Measurements from ENCODE around the gene EYS.

Gene EYS

DNA sequence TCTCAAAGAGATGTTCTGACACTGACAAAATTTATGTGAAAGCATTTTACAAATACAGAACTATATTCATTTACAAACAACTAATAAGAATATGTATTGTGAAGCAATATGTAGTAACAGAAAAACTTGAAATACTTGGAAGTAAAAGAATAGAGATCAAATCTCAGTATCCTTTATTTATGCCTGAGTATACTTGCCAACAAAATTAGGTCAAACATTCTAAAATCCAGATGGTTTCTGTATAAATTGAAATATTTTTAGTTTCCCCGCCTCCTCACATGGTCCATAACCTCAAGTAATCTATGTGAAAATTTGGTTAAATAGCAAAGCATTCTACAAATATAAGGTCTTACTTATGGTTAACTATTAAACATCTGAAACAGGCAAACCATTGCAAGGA is 545.4 kb downstream of the EYS start:
- H3K27ac ChIP-seq = no peak overlapping the region
- no peaks in the 10 kb centered on the region for H3K9me3 ChIP-seq (ENCODE audit: low read depth, low read length)
- no peak overlapping the region for H3K4me3 ChIP-seq
- H3K36me3 ChIP-seq (ENCODE audit: insufficient read depth, low read length) = no peaks in the 10 kb centered on the region
- DNase-seq (ENCODE audit: low read depth, low spot score) = no peak
- H3K9ac ChIP-seq (ENCODE audit: insufficient read length) = no peak overlapping the region
- no peak for TF ChIP-seq POLR2AphosphoS5 (IDR thresholded peaks at IDR 0.05; ENCODE audit: borderline replicate concordance, low read depth, low read length)

DNA sequence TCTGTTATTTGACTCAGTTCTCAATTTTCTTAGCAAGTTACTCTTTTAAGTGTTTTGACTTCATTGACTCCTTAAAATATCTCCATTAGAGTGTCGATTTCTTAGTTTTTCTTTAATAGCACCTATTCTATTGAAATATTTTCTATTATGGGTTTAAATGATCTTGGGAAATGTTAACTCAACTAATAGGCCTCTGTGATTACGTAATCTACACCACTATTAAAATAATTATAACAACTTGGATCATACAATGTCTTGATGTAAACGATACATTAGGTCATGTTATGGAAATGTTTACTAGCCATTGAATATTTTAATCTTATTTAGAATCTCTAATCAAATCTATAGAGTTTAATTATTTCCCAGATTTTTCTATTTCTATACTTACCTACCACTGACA is 550.0 kb downstream of the EYS start:
- H3K9me3 ChIP-seq (ENCODE audit: low read depth, low read length) = no peaks in the 10 kb centered on the region
- H3K9ac ChIP-seq (ENCODE audit: insufficient read length) = no peak overlapping the region
- H3K4me3 ChIP-seq = no peak overlapping the region
- DNase-seq (ENCODE audit: low read depth, low spot score) = no peak
- no peak overlapping the region for H3K27ac ChIP-seq
- H3K36me3 ChIP-seq (ENCODE audit: insufficient read depth, low read length) = no peaks in the 10 kb centered on the region
- TF ChIP-seq FOXP2 (optimal IDR thresholded peaks at IDR 0.05; ENCODE audit: control extremely low read depth, extremely low read length, insufficient read depth) = no peak
- TF ChIP-seq POLR2AphosphoS5 (IDR thresholded peaks at IDR 0.05; ENCODE audit: borderline replicate concordance, low read depth, low read length) = no peak
- TF ChIP-seq EZH2 (IDR thresholded peaks at IDR 0.05) = no peak

DNA sequence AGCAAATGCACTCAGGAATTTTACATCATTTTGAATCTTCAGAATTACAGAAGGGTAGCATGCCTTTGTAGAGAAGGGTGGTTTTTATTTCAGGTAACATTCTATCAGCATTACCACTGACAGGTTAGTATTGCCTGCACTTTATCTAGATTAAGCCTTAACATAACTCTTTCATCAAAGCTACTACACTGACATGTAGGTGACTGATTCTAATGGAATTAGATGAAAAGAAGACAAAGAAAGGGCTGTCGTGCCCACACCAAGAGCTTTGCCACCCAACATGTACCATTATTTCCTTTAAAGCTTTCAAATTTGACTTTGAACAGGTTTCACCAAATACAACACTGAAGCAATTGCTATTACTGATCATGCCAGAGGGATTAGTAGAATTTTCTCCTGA is 551.9 kb downstream of the EYS start:
- Histone ChIP-seq H3K9ac (ENCODE audit: insufficient read length) (no peak overlapping the region), H3K27ac (no peak overlapping the region), H3K4me3 (no peak overlapping the region), H3K9me3 (ENCODE audit: low read depth, low read length) (no peaks in the 10 kb centered on the region), H3K36me3 (ENCODE audit: insufficient read depth, low read length) (no peaks in the 10 kb centered on the region)
- no peak for DNase-seq (ENCODE audit: low read depth, low spot score)
- TF ChIP-seq EZH2 (IDR thresholded peaks at IDR 0.05) (no peak), FOXP2 (optimal IDR thresholded peaks at IDR 0.05; ENCODE audit: control extremely low read depth, extremely low read length, insufficient read depth) (no peak), POLR2AphosphoS5 (IDR thresholded peaks at IDR 0.05; ENCODE audit: borderline replicate concordance, low read depth, low read length) (no peak)

DNA sequence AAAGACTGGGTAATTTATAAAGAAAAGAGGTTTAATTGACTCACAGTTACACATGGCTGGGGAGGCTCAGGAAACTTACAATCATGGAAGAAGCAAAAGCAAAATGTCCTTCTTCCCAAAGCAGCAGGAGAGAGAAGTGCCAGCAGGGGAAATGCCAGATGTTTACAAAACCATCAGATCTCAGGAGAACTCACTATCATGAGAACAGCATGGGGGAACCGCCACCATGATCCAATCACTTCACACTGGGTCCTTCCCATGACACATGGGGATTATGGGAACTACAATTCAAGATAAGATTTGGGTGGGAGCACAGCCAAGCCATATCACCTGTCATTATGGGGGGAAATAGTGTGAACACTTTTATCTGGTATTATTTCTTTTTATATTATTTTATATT is 557.2 kb downstream of the EYS start:
- Histone ChIP-seq H3K27ac (no peak overlapping the region), H3K9me3 (ENCODE audit: low read depth, low read length) (no peaks in the 10 kb centered on the region; the same call in 1 of the 2 replicates), H3K36me3 (ENCODE audit: insufficient read depth, low read length) (no peaks in the 10 kb centered on the region), H3K4me3 (no peak overlapping the region), H3K9ac (ENCODE audit: insufficient read length) (no peak overlapping the region)
- no peak for DNase-seq (ENCODE audit: low read depth, low spot score)
- TF ChIP-seq POLR2AphosphoS5 (IDR thresholded peaks at IDR 0.05; ENCODE audit: borderline replicate concordance, low read depth, low read length) = no peak
- TF ChIP-seq FOXP2 (optimal IDR thresholded peaks at IDR 0.05; ENCODE audit: control extremely low read depth, extremely low read length, insufficient read depth) = no peak
- TF ChIP-seq EZH2 (IDR thresholded peaks at IDR 0.05) = no peak

DNA sequence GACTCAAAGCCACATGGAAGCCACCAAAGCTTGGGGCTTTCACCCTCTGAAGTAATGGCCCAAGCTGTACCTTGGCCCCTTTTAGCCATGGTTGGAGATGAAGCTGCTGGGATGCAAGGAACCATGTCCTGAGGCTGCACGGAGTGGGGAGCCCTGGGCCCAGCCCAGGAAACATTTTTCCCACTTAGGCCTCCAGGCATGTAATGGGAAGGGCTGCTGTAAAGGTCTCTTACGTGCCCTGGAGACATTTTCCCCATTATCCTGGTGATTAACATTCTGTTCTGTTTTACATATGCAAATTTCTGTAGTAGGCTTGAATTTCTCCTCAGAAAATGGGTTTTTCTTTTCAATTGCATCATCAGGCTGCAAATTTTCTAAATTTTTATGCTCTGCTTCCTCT is 558.2 kb downstream of the EYS start:
- TF ChIP-seq FOXP2 (optimal IDR thresholded peaks at IDR 0.05; ENCODE audit: control extremely low read depth, extremely low read length, insufficient read depth) = no peak
- TF ChIP-seq EZH2 (IDR thresholded peaks at IDR 0.05) = no peak
- TF ChIP-seq POLR2AphosphoS5 (IDR thresholded peaks at IDR 0.05; ENCODE audit: borderline replicate concordance, low read depth, low read length) = no peak
- no peaks in the 10 kb centered on the region; the same call in 1 of the 2 replicates for H3K9me3 ChIP-seq (ENCODE audit: low read depth, low read length)
- no peak overlapping the region for H3K4me3 ChIP-seq
- no peak for DNase-seq (ENCODE audit: low read depth, low spot score)
- no peaks in the 10 kb centered on the region for H3K36me3 ChIP-seq (ENCODE audit: insufficient read depth, low read length)
- no peak overlapping the region for H3K27ac ChIP-seq
- no peak overlapping the region for H3K9ac ChIP-seq (ENCODE audit: insufficient read length)

DNA sequence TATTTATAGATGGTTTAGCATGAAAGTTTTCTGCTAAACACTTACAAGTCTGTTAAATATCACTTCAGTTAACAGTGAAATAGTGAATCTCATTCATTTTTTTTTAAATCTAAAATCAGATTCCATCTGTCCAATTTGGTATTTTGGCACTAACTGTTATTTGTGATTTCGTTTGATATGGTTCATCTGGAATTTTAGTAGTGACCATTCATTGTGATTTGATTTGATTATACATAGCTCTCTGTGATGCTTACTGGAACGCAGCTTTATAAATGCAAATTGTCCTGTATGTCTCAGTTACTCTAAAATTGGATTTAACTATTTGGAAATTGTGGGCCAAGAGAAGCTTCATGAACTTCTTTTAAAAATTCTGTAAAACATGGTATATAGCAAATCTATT is 571.5 kb downstream of the EYS start:
- no peak for TF ChIP-seq POLR2AphosphoS5 (IDR thresholded peaks at IDR 0.05; ENCODE audit: borderline replicate concordance, low read depth, low read length)

DNA sequence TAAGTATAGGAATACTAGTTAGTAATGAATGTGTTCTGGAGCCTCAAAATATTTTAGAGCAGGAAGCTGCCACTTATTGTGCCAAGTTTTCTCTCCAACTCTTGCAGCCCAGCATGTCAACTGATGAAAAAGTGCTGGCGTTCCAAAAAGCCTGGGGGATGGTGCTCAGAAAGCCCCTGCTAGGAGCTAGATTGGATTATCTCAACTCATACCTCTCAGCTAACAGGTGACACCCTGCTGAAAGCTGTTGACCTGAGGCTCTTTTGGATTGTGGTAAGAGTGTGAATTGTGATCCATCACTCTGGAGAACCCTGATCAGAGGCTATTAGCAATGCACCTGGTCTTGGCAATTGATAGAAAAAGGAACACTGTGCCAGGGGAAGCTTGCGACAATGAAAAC is 580.4 kb downstream of the EYS start:
- Histone ChIP-seq H3K4me3 (no peak overlapping the region), H3K27ac (no peak overlapping the region), H3K36me3 (ENCODE audit: insufficient read depth, low read length) (no peaks in the 10 kb centered on the region), H3K9me3 (ENCODE audit: low read depth, low read length) (no peaks in the 10 kb centered on the region), H3K9ac (ENCODE audit: insufficient read length) (no peak overlapping the region)
- DNase-seq (ENCODE audit: low read depth, low spot score) = no peak
- TF ChIP-seq POLR2AphosphoS5 (IDR thresholded peaks at IDR 0.05; ENCODE audit: borderline replicate concordance, low read depth, low read length) (no peak), EZH2 (IDR thresholded peaks at IDR 0.05) (no peak), FOXP2 (optimal IDR thresholded peaks at IDR 0.05; ENCODE audit: control extremely low read depth, extremely low read length, insufficient read depth) (no peak)

More for the DNA sequence above, 571.5 kb downstream of the EYS start:
- Histone ChIP-seq H3K4me3 (no peak overlapping the region), H3K36me3 (ENCODE audit: insufficient read depth, low read length) (no peaks in the 10 kb centered on the region), H3K9ac (ENCODE audit: insufficient read length) (no peak overlapping the region), H3K9me3 (ENCODE audit: low read depth, low read length) (no peaks in the 10 kb centered on the region), H3K27ac (no peak overlapping the region)
- no peak for DNase-seq (ENCODE audit: low read depth, low spot score)

DNA sequence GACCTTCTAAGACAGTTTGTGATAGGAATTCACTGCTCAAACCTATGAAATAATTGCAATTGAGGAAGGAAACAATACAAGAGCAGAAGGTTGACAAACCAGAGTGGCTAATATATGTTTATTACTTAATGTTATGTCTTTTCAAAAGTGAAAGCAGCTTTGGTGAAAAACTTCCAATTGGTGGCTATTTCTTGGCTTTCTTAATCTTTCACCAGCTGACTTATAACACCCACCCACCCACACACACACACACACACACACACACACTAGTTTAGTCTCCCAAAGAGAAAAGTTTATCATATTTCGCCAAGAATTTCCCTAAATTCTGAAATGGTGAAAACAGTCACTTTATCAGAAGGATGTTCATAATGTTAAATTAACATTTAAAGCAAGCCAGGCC is 583.5 kb downstream of the EYS start:
- no peak overlapping the region for H3K4me3 ChIP-seq
- TF ChIP-seq POLR2AphosphoS5 (IDR thresholded peaks at IDR 0.05; ENCODE audit: borderline replicate concordance, low read depth, low read length) (no peak), FOXP2 (optimal IDR thresholded peaks at IDR 0.05; ENCODE audit: control extremely low read depth, extremely low read length, insufficient read depth) (no peak), EZH2 (IDR thresholded peaks at IDR 0.05) (no peak)
- no peak overlapping the region for H3K27ac ChIP-seq
- no peak for DNase-seq (ENCODE audit: low read depth, low spot score)
- H3K9ac ChIP-seq (ENCODE audit: insufficient read length) = no peak overlapping the region
- H3K9me3 ChIP-seq (ENCODE audit: low read depth, low read length) = no peaks in the 10 kb centered on the region
- H3K36me3 ChIP-seq (ENCODE audit: insufficient read depth, low read length) = no peaks in the 10 kb centered on the region

DNA sequence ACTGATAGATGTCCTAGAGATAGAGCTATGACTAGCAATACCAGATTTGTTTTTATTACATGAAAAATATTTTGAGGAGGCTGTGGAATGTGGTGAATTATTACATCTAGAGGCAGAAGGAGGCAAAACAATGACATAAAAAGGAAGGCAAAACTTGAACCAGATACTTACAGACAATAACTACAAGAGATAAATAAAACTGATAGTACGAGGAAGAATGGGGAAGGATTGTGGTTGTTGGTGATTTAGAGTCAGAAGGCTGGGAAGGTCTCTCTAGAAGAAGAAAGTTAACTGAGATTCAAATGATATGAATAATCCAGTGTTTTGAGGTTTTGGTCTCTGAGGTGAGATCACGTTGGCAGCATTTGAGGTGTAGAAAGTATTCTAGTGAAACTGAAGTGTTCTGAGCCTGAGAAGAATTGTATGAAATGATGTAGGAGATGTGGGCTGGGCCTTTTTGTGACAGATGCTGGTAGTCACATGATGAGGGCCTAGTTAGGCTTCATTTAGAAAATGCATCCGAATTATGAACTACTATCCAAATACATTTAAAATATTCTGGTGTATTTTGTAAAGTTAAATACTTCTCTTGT is 589.1 kb downstream of the EYS start:
- H3K9me3 ChIP-seq (ENCODE audit: low read depth, low read length) = no peaks in the 10 kb centered on the region
- DNase-seq (ENCODE audit: low read depth, low spot score) = no peak
- H3K36me3 ChIP-seq (ENCODE audit: insufficient read depth, low read length) = no peaks in the 10 kb centered on the region
- no peak overlapping the region for H3K9ac ChIP-seq (ENCODE audit: insufficient read length)
- H3K27ac ChIP-seq = no peak overlapping the region; the same call in 1 of the 2 replicates
- TF ChIP-seq EZH2 (IDR thresholded peaks at IDR 0.05) = no peak
- TF ChIP-seq POLR2AphosphoS5 (IDR thresholded peaks at IDR 0.05; ENCODE audit: borderline replicate concordance, low read depth, low read length) = no peak
- no peak for TF ChIP-seq FOXP2 (optimal IDR thresholded peaks at IDR 0.05; ENCODE audit: control extremely low read depth, extremely low read length, insufficient read depth)
- H3K4me3 ChIP-seq = no peak overlapping the region

Measured in SK-N-MC (cell line).